HG02610 (cell line): ENCODE results near the gene PDE5A.

Experiments
- ATAC-seq: cut with Tn5 transposase; IDR thresholded peaks from one replicate; pipeline ENCODE4 v1.9.1; 2021; ENCODE audit warnings: mild to moderate bottlenecking, moderate library complexity; ENCODE audit not compliant: unreplicated experiment

The PDE5A gene

GRCh38 chr4:119525005-119525749 lies 103.4 kb downstream of the PDE5A start:
- ATAC-seq, result no peak

GRCh38 chr4:119523399-119523798 lies 105.2 kb downstream of the PDE5A start:
- ATAC-seq, result no peak

DNA sequence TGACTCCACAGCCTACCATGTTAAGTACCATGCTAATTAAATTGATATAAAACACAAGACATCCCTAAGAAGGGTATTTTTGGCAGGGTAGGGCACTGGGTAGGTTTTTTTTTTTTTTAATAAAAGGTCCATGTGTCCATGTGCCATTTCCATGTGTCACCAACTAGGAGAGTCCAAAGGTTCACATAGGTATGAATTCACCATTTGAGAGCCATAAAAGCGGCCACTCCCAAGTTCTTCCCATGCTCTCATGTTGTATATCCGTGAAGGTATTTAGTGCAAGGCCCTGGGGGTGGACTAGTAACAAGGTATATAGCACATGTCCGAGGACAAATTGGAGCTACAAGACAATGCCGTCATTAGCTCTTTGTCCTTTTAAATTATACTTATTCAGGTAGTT lies 107.3 kb downstream of the PDE5A start:
- no peak for ATAC-seq

DNA sequence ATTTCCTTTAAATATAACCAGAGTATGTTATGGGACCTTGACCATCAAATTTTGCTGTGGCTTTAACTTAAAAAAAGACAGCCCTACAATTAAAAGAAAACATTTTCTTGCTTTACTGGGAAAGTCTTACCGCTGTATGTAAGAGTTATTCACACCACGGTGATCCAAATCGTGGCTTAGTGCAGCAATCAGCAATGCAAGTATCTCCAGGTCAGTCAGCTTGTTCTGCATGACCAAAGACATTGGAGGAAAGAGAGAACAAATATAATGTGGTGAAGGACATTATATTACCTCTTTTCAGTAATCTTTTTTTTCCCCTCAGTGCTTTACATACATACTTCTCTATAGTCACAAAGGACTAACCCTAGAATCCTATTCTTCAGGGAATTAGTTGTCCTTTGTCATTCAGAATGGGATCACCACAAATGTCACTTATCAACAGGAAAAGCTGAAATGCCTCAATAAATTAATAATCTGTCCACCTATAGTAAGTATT lies 109.6 kb downstream of the PDE5A start:
- ATAC-seq, result no peak

DNA sequence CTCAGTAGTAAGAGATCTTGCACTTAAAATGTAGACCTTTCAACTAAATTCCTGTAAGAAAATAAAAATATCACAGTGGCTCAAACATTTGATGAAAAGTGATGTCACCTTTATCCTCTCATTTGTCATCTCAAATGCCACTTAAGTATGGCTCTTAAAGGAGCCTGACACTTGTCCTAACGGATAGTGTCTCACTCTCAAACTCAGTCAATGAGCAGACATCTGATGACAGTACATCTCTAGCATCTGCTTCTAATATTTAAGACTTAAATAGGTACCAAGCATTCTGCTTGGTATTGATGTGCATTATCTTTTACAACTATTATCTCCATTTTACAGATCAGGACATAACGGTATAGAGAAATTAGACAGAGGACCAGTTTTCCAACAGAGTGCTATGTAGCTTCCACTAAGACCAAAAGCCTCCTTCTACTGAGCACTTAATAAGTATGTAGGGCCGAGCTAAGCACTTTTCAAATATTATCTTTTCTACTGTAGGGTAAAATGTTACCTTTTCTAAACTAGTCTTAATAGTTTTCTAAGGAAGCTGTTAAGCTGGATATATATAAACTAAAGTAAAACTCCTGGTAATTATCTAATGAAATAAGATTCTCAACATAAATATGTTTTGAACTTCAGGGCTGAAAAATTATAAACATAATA lies 110.2 kb downstream of the PDE5A start:
- ATAC-seq, result no peak

DNA sequence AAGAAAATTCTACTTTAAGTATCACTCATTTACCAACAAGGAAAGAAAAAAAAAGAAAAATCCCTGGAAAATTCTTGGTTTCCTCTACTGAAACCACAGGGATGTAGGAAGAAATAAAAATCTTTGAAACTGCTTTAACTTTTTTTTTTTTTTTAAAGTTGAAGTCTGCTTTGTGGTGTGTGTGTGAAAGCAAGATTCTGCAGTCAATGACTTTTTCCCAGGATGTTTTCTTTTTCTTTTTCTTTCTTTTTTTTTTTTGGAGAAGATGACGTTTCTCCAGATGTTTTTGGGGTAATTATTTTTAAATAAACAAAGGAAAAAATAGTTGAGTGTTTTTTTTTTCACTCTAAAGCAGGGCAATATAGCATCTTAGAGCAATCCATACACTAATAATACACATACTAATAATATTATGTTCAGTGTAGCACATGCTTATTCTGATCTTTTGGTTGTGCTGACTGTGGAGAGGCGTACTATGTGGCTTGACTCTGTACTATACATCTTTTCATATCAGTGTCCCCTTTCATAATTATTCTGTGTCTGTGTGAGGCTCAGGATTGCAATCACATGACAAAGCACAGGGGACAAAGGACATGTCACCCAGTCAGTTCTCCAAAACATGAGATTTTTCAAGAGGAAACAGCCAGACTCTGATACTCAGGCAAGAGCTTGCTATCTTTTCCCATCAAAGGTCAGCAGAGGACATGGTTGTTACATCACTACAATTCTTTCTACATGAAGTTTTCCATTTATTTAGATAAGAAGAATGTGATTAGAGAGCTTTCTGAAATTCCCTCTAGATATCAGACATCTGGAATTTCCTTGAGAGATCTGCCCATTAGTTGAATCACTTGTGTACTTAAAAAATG lies 111.0 kb downstream of the PDE5A start:
- ATAC-seq, result no peak

GRCh38 chr4:119512398-119512797 lies 116.2 kb downstream of the PDE5A start:
- no peak for ATAC-seq

GRCh38 chr4:119510395-119511149 lies 118.0 kb downstream of the PDE5A start:
- no peak for ATAC-seq

DNA sequence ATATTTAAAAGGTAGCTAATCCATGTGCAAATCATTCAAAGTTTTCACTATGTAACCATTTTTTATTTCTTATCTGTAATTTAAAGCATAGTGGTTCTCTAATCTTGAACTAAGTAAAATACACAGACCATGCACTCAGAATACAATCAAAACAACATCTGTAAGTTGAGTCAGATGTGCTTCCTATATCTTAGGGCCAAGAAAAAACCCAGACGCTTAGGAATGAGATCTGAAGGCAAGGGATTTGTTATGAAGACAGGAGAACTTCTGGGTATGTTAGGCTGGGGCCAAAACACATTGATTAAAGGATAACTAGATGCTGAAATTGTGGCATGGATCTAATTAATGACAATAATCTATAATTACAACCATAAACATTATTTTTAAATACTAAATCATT lies 120.3 kb downstream of the PDE5A start:
- no peak for ATAC-seq

GRCh38 chr4:119506806-119507205 lies 121.8 kb downstream of the PDE5A start:
- no peak for ATAC-seq

- ATAC-seq, result no peak
Measured at GRCh38 chr4:119504616-119505015, 124.0 kb downstream of the PDE5A start.

GRCh38 chr4:119501740-119502139 lies 126.9 kb downstream of the PDE5A start:
- ATAC-seq, result no peak

GRCh38 chr4:119498527-119498926 lies 130.1 kb downstream of the PDE5A start:
- no peak for ATAC-seq

GRCh38 chr4:119493886-119494285 lies 134.7 kb downstream of the PDE5A start:
- ATAC-seq, result no peak

- ATAC-seq, result no peak
Measured at GRCh38 chr4:119493419-119493818, 135.2 kb downstream of the PDE5A start.

- ATAC-seq, result no peak
Measured at GRCh38 chr4:119490335-119490734, 138.3 kb downstream of the PDE5A start.

DNA sequence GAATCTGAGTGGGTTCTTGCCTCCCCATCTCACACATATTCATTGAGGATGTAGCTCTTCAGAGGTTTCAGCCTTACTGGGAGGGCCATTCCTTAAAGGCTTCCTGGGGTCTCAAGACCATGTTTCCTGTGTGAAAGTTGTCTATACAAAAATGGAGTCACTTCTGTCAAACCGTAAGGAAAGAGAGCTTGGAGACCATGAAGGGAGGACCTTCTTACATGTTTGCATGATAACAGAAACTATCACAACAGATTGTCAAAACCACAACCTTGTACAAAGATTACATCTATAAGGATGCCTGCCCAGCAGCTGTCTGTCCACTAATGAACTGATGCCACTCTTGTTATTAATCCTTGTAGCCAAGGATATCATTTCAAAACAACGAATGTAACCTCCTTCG lies 139.3 kb downstream of the PDE5A start:
- ATAC-seq, result peak; percentile 91

DNA sequence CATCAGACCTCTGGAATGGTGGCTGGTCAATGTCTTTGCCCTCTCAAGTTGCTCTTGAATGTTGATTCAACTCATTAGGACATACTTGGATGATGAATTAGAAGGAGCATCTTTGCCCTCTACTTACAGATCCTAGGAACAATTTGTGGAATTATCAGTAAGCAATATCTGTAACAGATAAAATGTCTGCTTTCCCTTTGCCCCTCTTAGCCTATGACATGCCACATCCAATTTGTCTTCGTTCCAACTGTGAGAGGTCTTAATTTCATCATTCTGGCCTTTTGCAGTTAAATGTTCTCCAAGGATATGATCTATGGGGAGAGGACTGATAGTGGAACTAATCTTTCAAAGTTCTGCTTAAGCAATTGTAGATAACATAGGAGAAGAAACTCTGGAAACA lies 148.3 kb downstream of the PDE5A start:
- ATAC-seq, result no peak

- ATAC-seq, result no peak
Measured at GRCh38 chr4:119479835-119480234, 148.8 kb downstream of the PDE5A start.

DNA sequence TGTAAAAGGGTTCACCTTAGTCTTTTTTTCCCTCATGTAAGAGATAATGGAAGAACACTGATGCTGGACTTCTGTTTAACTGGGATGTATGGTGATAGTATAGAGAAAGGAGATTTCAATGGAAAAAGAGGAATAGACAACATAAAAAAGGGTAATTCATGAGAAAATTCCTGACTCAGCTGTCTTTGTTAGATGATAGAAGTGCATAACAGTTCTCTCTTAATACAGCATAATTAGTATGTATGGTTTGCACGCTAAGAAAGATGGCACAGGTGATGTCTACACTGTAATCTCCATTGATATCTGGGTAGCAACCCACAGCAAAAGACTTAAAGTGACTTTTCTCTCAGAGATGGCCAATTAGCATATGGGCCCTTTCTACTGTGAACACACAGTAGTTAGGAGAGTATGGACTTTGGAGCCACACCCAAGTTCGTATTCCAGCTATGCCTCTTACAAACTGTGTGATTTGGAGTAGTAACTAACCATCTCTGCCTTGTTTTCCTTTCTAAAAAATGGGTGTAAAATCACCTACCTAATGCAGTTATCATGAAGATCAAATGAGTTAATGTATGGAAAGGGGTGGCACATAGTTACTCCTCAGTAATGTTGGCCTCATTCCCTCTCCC lies 149.3 kb downstream of the PDE5A start:
- no peak for ATAC-seq
